IPS-11a (cell line): Measurements from ENCODE around the gene TRIM6.
"Not testable (repeated sequence)": the region's sequence is repeated elsewhere in the genome, so short reads cannot be mapped to it uniquely, and the experiment has no call there.

Experiments
- H3K4me3 ChIP-seq: one replicate; pipeline ENCODE4 v1.5.1; 2013; ENCODE audit warnings: low read depth, low read length, control low read depth

The TRIM6 gene

DNA sequence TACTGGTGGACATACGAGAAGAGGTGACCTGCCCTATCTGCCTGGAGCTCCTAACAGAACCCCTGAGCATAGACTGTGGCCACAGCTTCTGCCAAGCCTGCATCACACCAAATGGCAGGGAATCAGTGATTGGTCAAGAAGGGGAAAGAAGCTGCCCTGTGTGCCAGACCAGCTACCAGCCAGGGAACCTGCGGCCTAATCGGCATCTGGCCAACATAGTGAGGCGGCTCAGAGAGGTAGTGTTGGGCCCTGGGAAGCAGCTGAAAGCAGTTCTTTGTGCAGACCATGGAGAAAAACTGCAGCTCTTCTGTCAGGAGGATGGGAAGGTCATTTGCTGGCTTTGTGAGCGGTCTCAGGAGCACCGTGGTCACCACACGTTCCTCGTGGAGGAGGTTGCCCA is 6.9 kb downstream of the TRIM6 start:
- no peak overlapping the region for H3K4me3 ChIP-seq

- H3K4me3 ChIP-seq, result no peak overlapping the region
Measured at GRCh38 chr11:5604896-5605295, 8.5 kb downstream of the TRIM6 start.

- no peak overlapping the region for H3K4me3 ChIP-seq
Measured at GRCh38 chr11:5605849-5606248, 9.4 kb downstream of the TRIM6 start.

GRCh38 chr11:5608808-5609207 is 12.4 kb downstream of the TRIM6 start:
- no peak overlapping the region for H3K4me3 ChIP-seq

- H3K4me3 ChIP-seq, result no peak overlapping the region
Measured at GRCh38 chr11:5610446-5610845, 14.0 kb downstream of the TRIM6 start.

- H3K4me3 ChIP-seq, result no peak overlapping the region
Measured at GRCh38 chr11:5611627-5612026, 15.2 kb downstream of the TRIM6 start.

DNA sequence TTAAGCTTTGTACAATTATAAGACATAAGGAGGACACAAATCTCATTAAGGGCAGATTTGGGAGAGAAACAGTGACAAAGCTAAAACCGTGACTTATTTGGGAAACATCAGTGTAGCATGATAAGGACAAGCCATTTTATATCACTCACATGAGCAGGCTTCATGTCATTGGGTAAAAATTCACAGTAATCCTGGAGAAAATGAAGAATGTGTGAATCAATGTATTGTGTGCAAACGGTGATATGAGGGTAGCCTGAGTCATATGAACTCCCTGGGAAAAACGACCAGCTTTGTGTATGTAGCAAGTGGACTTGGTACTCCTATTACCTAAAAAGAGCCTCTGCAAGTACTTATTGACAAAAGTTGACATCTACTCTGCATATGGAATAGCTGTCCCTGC is 22.4 kb downstream of the TRIM6 start:
- H3K4me3 ChIP-seq, result no peak overlapping the region

GRCh38 chr11:5620651-5621521 is 24.4 kb downstream of the TRIM6 start:
- no peak overlapping the region for H3K4me3 ChIP-seq

GRCh38 chr11:5621580-5621979 is 25.1 kb downstream of the TRIM6 start:
- no peak overlapping the region for H3K4me3 ChIP-seq

- H3K4me3 ChIP-seq, result no peak overlapping the region
Measured at GRCh38 chr11:5622802-5623201, 26.4 kb downstream of the TRIM6 start.

DNA sequence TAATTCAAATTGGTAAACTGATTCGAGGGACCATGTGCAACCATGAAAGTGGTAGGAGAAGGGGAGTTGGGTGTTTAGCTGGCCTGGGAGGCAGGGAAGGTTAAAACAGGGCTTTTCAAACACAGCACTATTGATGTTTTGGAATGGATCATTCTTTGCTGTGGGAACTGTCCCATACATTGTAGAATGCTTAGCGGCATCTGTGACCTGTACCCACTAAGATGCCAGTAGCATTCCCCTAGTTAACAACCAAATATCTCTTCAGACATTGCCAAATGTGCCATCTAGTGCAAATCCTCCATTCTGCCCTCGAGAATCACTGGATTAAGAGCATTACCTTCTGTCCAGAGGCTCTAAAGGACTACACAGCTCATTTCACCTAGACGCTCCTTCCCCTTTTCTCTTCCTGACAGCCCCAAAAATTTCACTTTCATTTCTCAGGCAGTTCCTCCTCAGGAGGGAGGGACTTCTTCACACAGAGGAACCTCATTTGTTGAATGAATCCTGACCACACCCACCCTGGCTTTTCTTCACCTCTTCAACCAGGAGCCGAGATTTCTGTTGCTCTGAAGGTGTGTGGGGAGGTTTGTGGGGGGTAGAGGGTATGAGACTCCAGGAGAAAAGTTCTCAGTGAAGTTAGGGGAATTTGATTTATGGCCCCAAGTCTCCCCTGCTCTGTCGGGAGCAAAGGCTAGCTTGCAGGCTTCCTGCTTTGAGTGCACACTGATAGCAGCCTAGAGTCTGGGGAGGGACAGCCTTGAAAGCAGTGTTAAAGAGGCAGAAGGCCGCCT is 28.2 kb downstream of the TRIM6 start, which contains the start of gene TRIM34:
TRIM34 (plus strand) TSS at position 513 of the 791 bp plus-strand sequence. CDS start 7,331 bp downstream, outside the sequence.
- no peak within 1 kb of the TSS for H3K4me3 ChIP-seq

DNA sequence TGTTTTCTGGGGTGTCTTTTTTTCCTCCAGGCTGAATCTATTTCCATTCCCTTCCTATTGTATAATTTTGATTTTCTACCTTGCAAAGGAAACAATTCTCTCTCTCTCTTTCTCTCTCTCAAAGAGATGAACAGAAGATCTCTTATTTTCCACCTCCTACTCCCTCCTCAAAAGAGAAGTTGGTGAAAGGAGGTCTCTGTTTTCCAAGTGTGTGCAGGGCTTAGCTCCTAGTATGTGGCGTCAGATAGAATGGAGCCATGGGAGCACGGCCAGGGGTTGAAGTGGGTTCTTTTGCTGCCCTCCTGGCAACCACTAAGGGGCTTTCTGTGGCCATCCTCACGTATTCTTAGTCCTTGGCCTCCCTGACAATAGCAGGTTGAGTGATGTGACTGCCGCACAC is 28.8 kb downstream of the TRIM6 start:
- no peak overlapping the region for H3K4me3 ChIP-seq

- no peak overlapping the region for H3K4me3 ChIP-seq
Measured at GRCh38 chr11:5626196-5626595, 29.8 kb downstream of the TRIM6 start.

GRCh38 chr11:5631417-5631816 is 35.0 kb downstream of the TRIM6 start:
- no peak overlapping the region for H3K4me3 ChIP-seq

- H3K4me3 ChIP-seq, result no peak overlapping the region
Measured at GRCh38 chr11:5631969-5632635, 35.7 kb downstream of the TRIM6 start.

- H3K4me3 ChIP-seq, result no peak overlapping the region
Measured at GRCh38 chr11:5639953-5640352, 43.5 kb downstream of the TRIM6 start.

GRCh38 chr11:5643585-5643984 is 47.1 kb downstream of the TRIM6 start:
- no peak overlapping the region for H3K4me3 ChIP-seq

GRCh38 chr11:5646139-5646538 is 49.7 kb downstream of the TRIM6 start:
- no peak overlapping the region for H3K4me3 ChIP-seq

DNA sequence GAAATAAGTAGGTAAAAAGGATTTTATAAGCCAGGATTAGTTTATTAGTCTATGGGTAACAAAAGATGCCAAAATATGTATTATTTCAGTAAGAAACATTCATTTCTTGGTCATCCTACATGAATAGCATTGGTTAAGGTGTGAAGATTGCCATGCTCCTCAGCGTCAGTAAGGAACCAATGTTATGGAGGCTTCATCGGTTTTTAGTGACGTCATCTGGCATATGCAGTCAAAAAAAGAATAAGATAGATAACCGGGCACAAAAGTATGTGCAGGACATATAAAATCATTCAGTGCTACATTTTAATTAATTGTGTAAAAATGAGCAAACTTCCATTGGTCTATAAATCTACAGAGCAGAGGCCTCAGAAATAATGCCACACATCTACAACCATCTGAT is 59.0 kb downstream of the TRIM6 start:
- no peak overlapping the region for H3K4me3 ChIP-seq

DNA sequence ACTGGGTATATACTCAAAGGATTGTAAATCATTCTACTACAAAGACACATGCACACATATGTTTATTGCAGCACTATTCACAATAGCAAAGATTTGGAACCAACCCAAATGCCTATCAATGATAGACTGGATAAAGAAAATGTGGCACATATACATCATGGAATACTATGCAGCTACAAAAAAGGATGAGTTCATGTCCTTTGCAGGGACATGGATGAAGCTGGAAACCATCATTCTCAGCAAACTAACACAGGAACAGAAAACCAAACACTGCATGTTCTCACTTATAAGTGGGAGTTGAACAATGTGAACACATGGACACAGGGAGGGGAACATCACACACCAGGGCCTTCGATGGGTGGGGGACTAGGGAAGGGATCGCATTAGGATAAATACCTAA is 60.5 kb downstream of the TRIM6 start:
- not testable (repeated sequence) for H3K4me3 ChIP-seq

DNA sequence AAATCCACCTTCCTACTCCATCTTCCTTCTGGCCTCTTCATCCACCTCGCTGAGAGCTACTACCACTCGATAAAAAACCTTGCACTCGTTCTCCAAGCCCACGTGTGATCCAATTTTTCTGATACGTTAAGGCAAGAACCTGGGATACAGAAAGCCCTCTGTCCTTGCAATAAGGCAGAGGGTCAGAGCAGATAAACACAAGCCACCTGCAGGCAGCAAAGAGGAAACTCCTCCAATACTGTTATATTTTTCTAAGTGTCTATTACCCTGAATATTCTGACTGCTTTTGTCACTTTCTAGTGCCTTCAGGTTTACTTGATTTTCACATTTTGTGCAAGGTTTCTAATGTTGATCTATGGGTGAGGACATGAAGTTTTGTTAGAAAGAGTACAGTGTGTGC is 61.9 kb downstream of the TRIM6 start:
- H3K4me3 ChIP-seq, result no peak overlapping the region
